ENCODE data around the gene DUOXA1. TPM values are rescaled to one million over a fixed set of nuclear protein-coding genes. Genes with fewer than 3 reads are reported as not detected.
A peak's percentile ranks its signal among the peaks of the same experiment; 100 is the strongest.

The DUOXA1 gene
- total and polyA plus RNA-seq, 2 of the 4 experiments (the other 2 are of a cell fraction), result 0.02 TPM; not detected in 1

DNA sequence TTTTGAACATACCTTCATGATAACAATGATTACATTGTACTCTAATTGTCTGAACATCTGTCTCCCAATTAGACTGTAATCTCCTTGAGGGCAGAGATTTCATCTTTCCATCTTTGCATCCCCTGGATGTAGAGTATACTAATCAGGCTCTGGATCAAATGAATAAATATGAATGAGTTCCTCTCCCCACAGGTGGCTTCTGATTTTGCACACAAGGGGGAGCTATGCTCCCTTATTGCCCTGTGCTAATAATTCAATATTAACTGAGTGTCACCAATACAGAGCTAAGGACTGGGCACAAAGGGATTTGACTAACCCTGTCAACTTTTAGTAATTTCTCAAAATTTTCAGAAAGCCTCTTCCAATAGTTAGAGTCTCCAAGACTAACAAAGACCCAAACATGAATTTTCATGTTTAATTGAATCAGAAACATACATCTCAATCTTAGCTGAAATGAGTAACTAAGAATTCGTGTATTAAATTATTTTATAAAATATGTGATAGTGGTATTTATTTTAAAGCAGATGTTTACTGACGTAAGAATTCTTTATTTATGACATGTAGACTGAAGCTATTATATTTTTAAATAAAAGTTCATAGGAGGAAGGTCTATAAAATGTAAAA lies 3.0 kb downstream of the DUOXA1 start:
- Histone ChIP-seq H2AK9ac (replicated peaks; ENCODE audit: low read depth, low read length, poor library complexity) (no peak overlapping the region), H4K5ac (ENCODE audit: low read depth, low read length) (no peak overlapping the region), H3K27me3 (ENCODE audit: control insufficient read depth, insufficient read depth, low read length) (peaks cover 58% of the 10 kb centered on the region), H2AK5ac (ENCODE audit: low read depth, low read length) (no peak overlapping the region), H3K9me3 (ENCODE audit: control insufficient read depth, insufficient read depth, low read length) (no peaks in the 10 kb centered on the region), H3K9me1 (ENCODE audit: insufficient read depth, low read length) (no peaks in the 10 kb centered on the region), H2BK15ac (ENCODE audit: low read depth, low read length) (no peak overlapping the region), H2BK5ac (ENCODE audit: low read depth, low read length, poor library complexity, severe bottlenecking) (no peak overlapping the region), H3K9ac (ENCODE audit: low read depth, low read length) (no peak overlapping the region), H3K4me2 (ENCODE audit: low read depth, low read length) (no peak overlapping the region), H3K18ac (ENCODE audit: low read depth, low read length) (no peak overlapping the region), H2BK20ac (ENCODE audit: low read depth, low read length) (no peak overlapping the region), H4K20me1 (ENCODE audit: insufficient read depth, low read length) (no peaks in the 10 kb centered on the region), H4K8ac (ENCODE audit: low read depth in 2 of 2, low read length in 2 of 2) (no peak overlapping the region), H3K4me1 (ENCODE audit: control insufficient read depth, insufficient read depth, low read length) (peaks cover 3% of the 10 kb centered on the region), H2AFZ (replicated peaks; ENCODE audit: low read length, poor library complexity) (no peak overlapping the region), H3K56ac (ENCODE audit: extremely low read depth, insufficient read depth, low read length) (no peak overlapping the region), H3K36me3 (ENCODE audit: control insufficient read depth, insufficient read depth, low read length) (no peaks in the 10 kb centered on the region), H3K4ac (ENCODE audit: low read depth, low read length) (no peak overlapping the region), H3K79me1 (ENCODE audit: low read depth in 1 of 2, low read length in 2 of 2) (no peaks in the 10 kb centered on the region), H4K91ac (ENCODE audit: insufficient read depth, low read depth, low read length) (no peak overlapping the region), H3K4me3 (ENCODE audit: insufficient read depth, low read depth, low read length) (no peak overlapping the region), H3K14ac (replicated peaks; ENCODE audit: low read depth, low read length) (no peak overlapping the region), H2BK120ac (ENCODE audit: low read depth, low read length) (no peak overlapping the region), H3K23ac (ENCODE audit: low read depth, low read length) (no peak overlapping the region), H3K27ac (ENCODE audit: insufficient read depth, low read length) (no peak overlapping the region)
- no TSS peak for BruUV-seq (replicated peaks)
- intact Hi-C loops (cut with micrococcal nuclease), result no loop called here
- dilution Hi-C loops (cut with HindIII; ENCODE audit: low sequenced_read_pairs, unreplicated experiment), result no loop called here
- in situ Hi-C loops (cut with MboI; ENCODE audit: low sequenced_read_pairs), result no loop called here
- ChIA-PET POLR2A (ENCODE audit: unreplicated experiment) (no interaction called here), CTCF (interaction anchor here (0.6 to 1.2 kb wide), 5 partner anchors 9 to 273 kb away, joined by 3 to 16 read pairs (median 3); no protein-coding TSS in a partner anchor)
- DNase-seq, result peak; percentile 36
- no peak for ATAC-seq (ENCODE audit: low read depth)
- no CpG with 5 or more reads among the region's 2 CpGs for WGBS, 2 experiments (ENCODE audit: extremely low coverage in 2 of 2, insufficient read length in 1 of 2)
- TF ChIP-seq RFX5 (IDR thresholded peaks at IDR 0.05; ENCODE audit: low read depth, low read length) (no peak), FOS (IDR thresholded peaks at IDR 0.05; ENCODE audit: low read depth, low read length) (no peak), CHD1 (IDR thresholded peaks at IDR 0.05; ENCODE audit: low read depth, low read length) (no peak), CEBPB (IDR thresholded peaks at IDR 0.05; ENCODE audit: low read depth, low read length) (no peak), MAZ (IDR thresholded peaks at IDR 0.05; ENCODE audit: borderline replicate concordance, low read depth, low read length) (no peak), RCOR1 (IDR thresholded peaks at IDR 0.05; ENCODE audit: insufficient replicate concordance, low read length) (no peak), SMC3 (IDR thresholded peaks at IDR 0.05; ENCODE audit: low read depth, low read length) (peak; percentile 57), MXI1 (IDR thresholded peaks at IDR 0.05; ENCODE audit: borderline replicate concordance, low read depth, low read length) (no peak), POLR2A (IDR thresholded peaks at IDR 0.05; ENCODE audit: low read depth, low read length) (no peak), NFE2L2 (IDR thresholded peaks at IDR 0.05; ENCODE audit: low read depth, low read length) (no peak), RAD21 (IDR thresholded peaks at IDR 0.05; ENCODE audit: low read length) (peak; percentile 58), MAFK (IDR thresholded peaks at IDR 0.05; ENCODE audit: low read depth, low read length) (no peak), BHLHE40 (IDR thresholded peaks at IDR 0.05; ENCODE audit: low read depth, low read length) (no peak)
- TF ChIP-seq, protein P1, sequence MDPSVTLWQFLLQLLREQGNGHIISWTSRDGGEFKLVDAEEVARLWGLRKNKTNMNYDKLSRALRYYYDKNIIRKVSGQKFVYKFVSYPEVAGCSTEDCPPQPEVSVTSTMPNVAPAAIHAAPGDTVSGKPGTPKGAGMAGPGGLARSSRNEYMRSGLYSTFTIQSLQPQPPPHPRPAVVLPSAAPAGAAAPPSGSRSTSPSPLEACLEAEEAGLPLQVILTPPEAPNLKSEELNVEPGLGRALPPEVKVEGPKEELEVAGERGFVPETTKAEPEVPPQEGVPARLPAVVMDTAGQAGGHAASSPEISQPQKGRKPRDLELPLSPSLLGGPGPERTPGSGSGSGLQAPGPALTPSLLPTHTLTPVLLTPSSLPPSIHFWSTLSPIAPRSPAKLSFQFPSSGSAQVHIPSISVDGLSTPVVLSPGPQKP (IDR thresholded peaks at IDR 0.05; ENCODE audit: borderline replicate concordance, low read depth, low read length), result no peak
- TF ChIP-seq, protein P2, sequence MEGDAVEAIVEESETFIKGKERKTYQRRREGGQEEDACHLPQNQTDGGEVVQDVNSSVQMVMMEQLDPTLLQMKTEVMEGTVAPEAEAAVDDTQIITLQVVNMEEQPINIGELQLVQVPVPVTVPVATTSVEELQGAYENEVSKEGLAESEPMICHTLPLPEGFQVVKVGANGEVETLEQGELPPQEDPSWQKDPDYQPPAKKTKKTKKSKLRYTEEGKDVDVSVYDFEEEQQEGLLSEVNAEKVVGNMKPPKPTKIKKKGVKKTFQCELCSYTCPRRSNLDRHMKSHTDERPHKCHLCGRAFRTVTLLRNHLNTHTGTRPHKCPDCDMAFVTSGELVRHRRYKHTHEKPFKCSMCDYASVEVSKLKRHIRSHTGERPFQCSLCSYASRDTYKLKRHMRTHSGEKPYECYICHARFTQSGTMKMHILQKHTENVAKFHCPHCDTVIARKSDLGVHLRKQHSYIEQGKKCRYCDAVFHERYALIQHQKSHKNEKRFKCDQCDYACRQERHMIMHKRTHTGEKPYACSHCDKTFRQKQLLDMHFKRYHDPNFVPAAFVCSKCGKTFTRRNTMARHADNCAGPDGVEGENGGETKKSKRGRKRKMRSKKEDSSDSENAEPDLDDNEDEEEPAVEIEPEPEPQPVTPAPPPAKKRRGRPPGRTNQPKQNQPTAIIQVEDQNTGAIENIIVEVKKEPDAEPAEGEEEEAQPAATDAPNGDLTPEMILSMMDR (conservative IDR thresholded peaks at IDR 0.05; ENCODE audit: low read depth, low read length), result peak; percentile 68
- TF ChIP-seq, protein P3, sequence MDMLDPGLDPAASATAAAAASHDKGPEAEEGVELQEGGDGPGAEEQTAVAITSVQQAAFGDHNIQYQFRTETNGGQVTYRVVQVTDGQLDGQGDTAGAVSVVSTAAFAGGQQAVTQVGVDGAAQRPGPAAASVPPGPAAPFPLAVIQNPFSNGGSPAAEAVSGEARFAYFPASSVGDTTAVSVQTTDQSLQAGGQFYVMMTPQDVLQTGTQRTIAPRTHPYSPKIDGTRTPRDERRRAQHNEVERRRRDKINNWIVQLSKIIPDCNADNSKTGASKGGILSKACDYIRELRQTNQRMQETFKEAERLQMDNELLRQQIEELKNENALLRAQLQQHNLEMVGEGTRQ (IDR thresholded peaks at IDR 0.05; ENCODE audit: low read depth, low read length), result no peak

Measured in IMR-90 (cell line).